Measurements from ENCODE around the gene CDKAL1.

Gene CDKAL1

DNA sequence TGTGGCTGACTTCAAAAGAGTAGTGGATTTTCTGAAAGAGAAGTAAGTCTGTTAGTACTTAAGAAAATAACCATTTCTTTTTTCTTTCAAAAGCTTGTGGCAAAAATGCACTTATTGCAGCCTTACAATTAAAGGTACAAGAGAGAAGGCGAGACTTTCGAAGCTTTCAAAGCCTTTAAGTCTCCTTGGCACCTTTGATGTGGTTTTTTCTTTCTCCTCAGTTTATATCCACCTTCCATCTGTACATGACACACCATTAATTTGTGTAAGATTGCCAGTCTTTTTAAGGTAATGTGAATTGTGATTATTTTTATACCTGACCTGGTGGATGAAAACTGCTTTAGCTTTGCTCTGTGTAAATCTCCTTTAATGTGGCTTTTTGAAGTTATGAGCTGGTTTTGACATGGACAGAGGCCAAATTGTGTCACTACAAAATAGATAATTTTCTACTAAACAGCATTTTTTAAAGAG, 466.1 kb downstream of the CDKAL1 start:
- TF ChIP-seq TAF1 (IDR thresholded peaks at IDR 0.05; ENCODE audit: borderline replicate concordance, insufficient read depth, low read length), result no peak
- TF ChIP-seq FOXP2 (optimal IDR thresholded peaks at IDR 0.05; ENCODE audit: borderline replicate concordance, extremely low read depth, extremely low read length, insufficient read depth), result no peak
- TF ChIP-seq SIN3A (IDR thresholded peaks at IDR 0.05; ENCODE audit: borderline replicate concordance, insufficient read depth, low read length), result no peak
- TF ChIP-seq, protein P1, sequence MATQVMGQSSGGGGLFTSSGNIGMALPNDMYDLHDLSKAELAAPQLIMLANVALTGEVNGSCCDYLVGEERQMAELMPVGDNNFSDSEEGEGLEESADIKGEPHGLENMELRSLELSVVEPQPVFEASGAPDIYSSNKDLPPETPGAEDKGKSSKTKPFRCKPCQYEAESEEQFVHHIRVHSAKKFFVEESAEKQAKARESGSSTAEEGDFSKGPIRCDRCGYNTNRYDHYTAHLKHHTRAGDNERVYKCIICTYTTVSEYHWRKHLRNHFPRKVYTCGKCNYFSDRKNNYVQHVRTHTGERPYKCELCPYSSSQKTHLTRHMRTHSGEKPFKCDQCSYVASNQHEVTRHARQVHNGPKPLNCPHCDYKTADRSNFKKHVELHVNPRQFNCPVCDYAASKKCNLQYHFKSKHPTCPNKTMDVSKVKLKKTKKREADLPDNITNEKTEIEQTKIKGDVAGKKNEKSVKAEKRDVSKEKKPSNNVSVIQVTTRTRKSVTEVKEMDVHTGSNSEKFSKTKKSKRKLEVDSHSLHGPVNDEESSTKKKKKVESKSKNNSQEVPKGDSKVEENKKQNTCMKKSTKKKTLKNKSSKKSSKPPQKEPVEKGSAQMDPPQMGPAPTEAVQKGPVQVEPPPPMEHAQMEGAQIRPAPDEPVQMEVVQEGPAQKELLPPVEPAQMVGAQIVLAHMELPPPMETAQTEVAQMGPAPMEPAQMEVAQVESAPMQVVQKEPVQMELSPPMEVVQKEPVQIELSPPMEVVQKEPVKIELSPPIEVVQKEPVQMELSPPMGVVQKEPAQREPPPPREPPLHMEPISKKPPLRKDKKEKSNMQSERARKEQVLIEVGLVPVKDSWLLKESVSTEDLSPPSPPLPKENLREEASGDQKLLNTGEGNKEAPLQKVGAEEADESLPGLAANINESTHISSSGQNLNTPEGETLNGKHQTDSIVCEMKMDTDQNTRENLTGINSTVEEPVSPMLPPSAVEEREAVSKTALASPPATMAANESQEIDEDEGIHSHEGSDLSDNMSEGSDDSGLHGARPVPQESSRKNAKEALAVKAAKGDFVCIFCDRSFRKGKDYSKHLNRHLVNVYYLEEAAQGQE (IDR thresholded peaks at IDR 0.05; ENCODE audit: insufficient read depth in 1 of 2, low read depth in 2 of 2, low read length in 2 of 2), result no peak
- TF ChIP-seq POLR2AphosphoS5 (IDR thresholded peaks at IDR 0.05; ENCODE audit: low read depth, low read length), result no peak

DNA sequence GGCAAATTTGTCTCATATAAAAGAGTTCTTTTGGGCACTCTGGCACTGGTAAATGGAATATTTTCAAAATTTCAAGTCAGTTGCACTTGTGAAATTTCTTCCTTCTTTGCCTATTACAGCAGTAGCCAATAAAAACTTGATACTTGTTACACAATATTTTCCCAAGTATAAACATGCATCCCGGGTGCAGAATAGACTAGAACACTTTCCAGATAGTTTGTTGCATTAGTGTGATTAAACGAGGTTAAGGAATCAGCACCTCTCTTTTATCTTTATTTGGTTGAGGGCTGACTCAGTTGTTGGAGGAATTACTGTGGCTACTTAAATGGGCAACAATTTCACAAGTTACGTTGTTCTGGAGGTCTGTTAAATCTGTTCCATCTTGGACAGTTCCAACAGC, 467.5 kb downstream of the CDKAL1 start:
- TF ChIP-seq TAF1 (IDR thresholded peaks at IDR 0.05; ENCODE audit: borderline replicate concordance, insufficient read depth, low read length) (no peak), FOXP2 (optimal IDR thresholded peaks at IDR 0.05; ENCODE audit: borderline replicate concordance, extremely low read depth, extremely low read length, insufficient read depth) (no peak), POLR2AphosphoS5 (IDR thresholded peaks at IDR 0.05; ENCODE audit: low read depth, low read length) (no peak), SIN3A (IDR thresholded peaks at IDR 0.05; ENCODE audit: borderline replicate concordance, insufficient read depth, low read length) (no peak)
- TF ChIP-seq, protein P1 (IDR thresholded peaks at IDR 0.05; ENCODE audit: insufficient read depth in 1 of 2, low read depth in 2 of 2, low read length in 2 of 2), result no peak

DNA sequence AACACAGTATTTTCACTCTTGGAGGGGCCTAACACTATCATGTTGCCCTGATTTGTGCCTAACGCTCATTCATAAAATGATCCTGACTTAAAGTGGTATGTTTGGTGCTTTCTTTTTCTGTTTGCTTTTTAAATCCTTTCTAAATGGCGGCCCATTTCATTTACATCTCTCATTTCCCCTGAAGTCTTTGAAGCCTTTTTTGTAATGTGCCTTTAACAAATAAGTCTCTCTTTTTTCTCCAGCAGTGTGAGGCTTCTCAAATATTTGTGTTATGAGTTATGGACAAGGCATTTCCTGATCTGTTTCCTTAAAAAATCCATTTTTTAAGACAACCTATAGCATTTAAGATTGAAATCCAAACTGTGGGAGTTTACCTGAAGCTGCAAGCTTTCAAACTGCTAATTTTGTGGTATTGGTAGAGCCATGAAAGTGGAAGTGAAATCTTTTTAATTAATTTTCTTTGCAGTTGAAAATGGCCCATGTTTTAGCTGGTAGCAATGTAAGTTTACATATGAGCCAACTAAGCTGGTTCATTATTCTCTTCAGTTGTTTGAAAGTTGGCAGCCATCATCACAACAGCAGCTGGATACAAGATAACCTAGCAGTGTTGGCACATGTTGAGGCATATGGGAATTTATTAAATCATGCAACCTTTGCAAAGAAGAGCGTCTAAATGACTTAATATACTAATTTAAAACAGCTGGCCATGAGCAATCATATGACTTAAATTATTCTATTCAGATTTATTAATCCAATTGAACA, 469.7 kb downstream of the CDKAL1 start:
- TF ChIP-seq POLR2AphosphoS5 (IDR thresholded peaks at IDR 0.05; ENCODE audit: low read depth, low read length) (no peak), TAF1 (IDR thresholded peaks at IDR 0.05; ENCODE audit: borderline replicate concordance, insufficient read depth, low read length) (no peak), SIN3A (IDR thresholded peaks at IDR 0.05; ENCODE audit: borderline replicate concordance, insufficient read depth, low read length) (no peak), FOXP2 (optimal IDR thresholded peaks at IDR 0.05; ENCODE audit: borderline replicate concordance, extremely low read depth, extremely low read length, insufficient read depth) (no peak)
- TF ChIP-seq, protein P1 (IDR thresholded peaks at IDR 0.05; ENCODE audit: insufficient read depth in 1 of 2, low read depth in 2 of 2, low read length in 2 of 2), result no peak

DNA sequence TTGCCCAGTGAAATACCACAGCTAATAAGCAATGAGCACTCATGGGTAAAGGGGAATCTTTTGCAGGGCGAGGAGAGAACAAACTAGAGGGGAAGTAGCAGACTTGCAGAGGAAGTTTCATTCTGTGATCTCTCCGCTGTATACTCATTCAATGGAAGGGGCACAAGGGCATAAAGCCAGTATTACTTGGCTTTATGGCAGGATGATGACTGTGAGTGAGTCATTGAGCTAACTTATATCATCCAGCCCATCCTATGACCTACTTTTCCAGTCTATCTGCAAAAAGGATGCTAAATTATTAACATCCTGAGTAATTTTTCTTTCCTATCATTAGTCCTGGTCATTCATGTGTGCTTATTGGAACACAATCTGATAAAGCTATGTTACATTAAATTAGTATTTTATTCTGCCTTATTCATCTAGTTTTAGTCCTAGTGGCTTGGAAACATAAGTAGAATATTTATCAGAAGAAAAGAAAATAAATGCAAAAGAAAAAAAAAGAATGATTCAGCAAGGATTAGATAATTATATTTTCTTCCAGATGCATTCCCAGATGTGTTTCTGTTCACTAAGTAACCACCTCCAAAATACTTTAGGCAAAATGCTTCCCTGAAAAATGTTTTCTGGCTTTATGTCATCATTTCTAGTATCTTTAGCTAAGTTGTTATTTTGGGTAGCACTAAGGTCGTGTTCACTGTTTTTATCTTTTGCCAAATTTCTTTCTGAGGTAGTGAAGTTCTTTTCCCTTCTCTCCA, 471.7 kb downstream of the CDKAL1 start:
- TF ChIP-seq FOXP2 (optimal IDR thresholded peaks at IDR 0.05; ENCODE audit: borderline replicate concordance, extremely low read depth, extremely low read length, insufficient read depth) (peak; percentile 13), TAF1 (IDR thresholded peaks at IDR 0.05; ENCODE audit: borderline replicate concordance, insufficient read depth, low read length) (no peak)
- TF ChIP-seq, protein P1 (IDR thresholded peaks at IDR 0.05; ENCODE audit: insufficient read depth in 1 of 2, low read depth in 2 of 2, low read length in 2 of 2), result peak in 1 of 2 experiments; percentile 49; a peak in 1 of 4 replicates
